B cell (primary cell): Measurements from ENCODE around the gene ALG5. TPM values are rescaled to one million over a fixed set of nuclear protein-coding genes. Genes with fewer than 3 reads are reported as not detected.

Experiments
- ATAC-seq: fragments of 200-7000 bp; cut with Tn5 transposase; one replicate; pipeline ENCODE4 v1.10.0; 2021; ENCODE audit warnings: low read depth, mild to moderate bottlenecking, moderate number of reproducible peaks, moderate library complexity
- CTCF ChIA-PET: fragments of 350-600 bp; sonication (Branson Sonifier 250); formaldehyde crosslinking; loops from one replicate; lab custom pipeline; 2021; ENCODE audit warnings: antibody characterized with exemption, inconsistent platforms; lab: Charles Lee
- POLR2A ChIA-PET: fragments of 350-600 bp; sonication (Branson Sonifier 250); formaldehyde crosslinking; loops from one replicate; lab custom pipeline; 2021; ENCODE audit warnings: antibody characterized with exemption; lab: Charles Lee
- DNase-seq: peaks from one replicate; pipeline ENCODE4 v3.0.0; 2013
- H2AFZ ChIP-seq: 2 replicates; pipeline ENCODE4 v1.6.1; 2012; ENCODE audit warnings: mild to moderate bottlenecking, low read depth, low read length; ENCODE audit not compliant: insufficient read depth, poor library complexity, severe bottlenecking
- H3K27ac ChIP-seq, 2 donors: 1 replicate in 1 of 2; 2 replicates in 1 of 2; pipeline ENCODE4 v1.5.1; 2012 to 2013; ENCODE audit warnings: low read length in 2 of 2, mild to moderate bottlenecking in 2 of 2, moderate library complexity in 1 of 2
- H3K27me3 ChIP-seq, 4 experiments: fragments of 200-600 bp in 1 of 4; sonication (generic) in 1 of 4; replicated peaks in 1 of 4; 1 replicate in 2 of 4; 2 replicates in 2 of 4; pipeline versions ENCODE4 v1.6.1 to v1.7.0; 2013 to 2016; ENCODE audit warnings: low read length in 3 of 4, mild to moderate bottlenecking in 2 of 4, mixed read lengths in 1 of 4, moderate library complexity in 1 of 4; ENCODE audit not compliant: insufficient read depth in 4 of 4, control insufficient read depth in 3 of 4; ENCODE audit errors: control extremely low read depth in 1 of 4
- H3K36me3 ChIP-seq, 2 experiments: replicated peaks in 1 of 2; 1 replicate in 1 of 2; 2 replicates in 1 of 2; pipeline versions ENCODE4 v1.6.1 to v1.7.1; 2013; ENCODE audit warnings: low read length in 1 of 2; ENCODE audit not compliant: insufficient read depth in 2 of 2, control insufficient read depth in 1 of 2; ENCODE audit errors: control extremely low read depth in 1 of 2, extremely low read depth in 1 of 2
- H3K4me1 ChIP-seq, 2 donors: fragments of 200-600 bp in 1 of 2; sonication (generic) in 1 of 2; 1 replicate in 1 of 2; 2 replicates in 1 of 2; pipeline versions ENCODE4 v1.5.1 to v1.6.1; 2013 to 2017; ENCODE audit warnings: low read length in 2 of 2; ENCODE audit not compliant: control insufficient read depth in 2 of 2, insufficient read depth in 2 of 2
- H3K4me2 ChIP-seq: replicated peaks from 2 replicates; pipeline ENCODE3; 2012; ENCODE audit warnings: mild to moderate bottlenecking, low read depth, low read length; ENCODE audit not compliant: poor library complexity, severe bottlenecking
- H3K4me3 ChIP-seq, 5 experiments: fragments of 200-600 bp in 1 of 5; sonication (generic) in 1 of 5; 1 replicate in 3 of 5; 2 replicates in 2 of 5; pipeline versions ENCODE4 v1.5.1 to v1.7.0; 2011 to 2016; ENCODE audit warnings: low read length in 4 of 5, mild to moderate bottlenecking in 4 of 5, low read depth in 2 of 5, control low read depth in 1 of 5, moderate library complexity in 1 of 5; ENCODE audit not compliant: insufficient read depth in 1 of 5; ENCODE audit errors: control extremely low read depth in 1 of 5, extremely low read depth in 1 of 5
- H3K79me2 ChIP-seq: fragments of 200-600 bp; sonication (generic); one replicate; pipeline ENCODE4 v1.6.0; 2016; ENCODE audit warnings: low read length; ENCODE audit not compliant: control insufficient read depth, insufficient read depth
- H3K9ac ChIP-seq: fragments of 200-600 bp; sonication (generic); 2 replicates; pipeline ENCODE4 v1.6.1; 2017; ENCODE audit warnings: mild to moderate bottlenecking, low read length, moderate library complexity
- H3K9me3 ChIP-seq, 3 donors: one replicate each; pipeline versions ENCODE4 v1.6.1 to v1.7.1; 2013; ENCODE audit warnings: low read length in 2 of 3; ENCODE audit not compliant: control insufficient read depth in 2 of 3, insufficient read depth in 1 of 3; ENCODE audit errors: control extremely low read depth in 1 of 3
- H4K20me1 ChIP-seq: 2 replicates; pipeline ENCODE4 v1.6.0; 2012; ENCODE audit warnings: mild to moderate bottlenecking, low read length; ENCODE audit not compliant: insufficient read depth, control insufficient read depth, poor library complexity, severe bottlenecking
- H3K27ac Mint-ChIP-seq: one replicate; pipeline ENCODE4 v1.8.0; 2021; ENCODE audit warnings: mixed read lengths
- H3K27me3 Mint-ChIP-seq: one replicate; pipeline ENCODE4 v1.8.0; 2021; ENCODE audit warnings: mixed read lengths
- H3K4me1 Mint-ChIP-seq: one replicate; pipeline ENCODE4 v1.8.0; 2021; ENCODE audit warnings: mixed read lengths
- H3K4me3 Mint-ChIP-seq: one replicate; pipeline ENCODE4 v1.8.0; 2021; ENCODE audit warnings: mixed read lengths
- H3K9me3 Mint-ChIP-seq: one replicate; pipeline ENCODE4 v1.8.0; 2022; ENCODE audit warnings: mixed read lengths; ENCODE audit not compliant: insufficient read depth
- CTCF ChIP-seq: fragments of 200-600 bp; IDR thresholded peaks from one replicate; pipeline ENCODE4 v1.8.0; 2022; ENCODE audit warnings: antibody characterized with exemption, mild to moderate bottlenecking
- EZH2 ChIP-seq: IDR thresholded peaks from 2 replicates; pipeline ENCODE4 v1.6.1; 2012; ENCODE audit warnings: borderline replicate concordance, low read depth, mild to moderate bottlenecking, moderate library complexity, low read length; ENCODE audit not compliant: insufficient read depth, poor library complexity, severe bottlenecking
- WGBS: methylation state at CpG from one replicate; pipeline ENCODE4 v1.1.5; 2013; ENCODE audit warnings: missing lambda C conversion rate; ENCODE audit not compliant: insufficient coverage; 5-methylcytosine and 5-hydroxymethylcytosine counted together
- intact Hi-C: fragments of 100-400 bp; cut with micrococcal nuclease; formaldehyde crosslinking; loops from one replicate; pipeline ENCODE4 v1.10.0; 2022
- polyA plus RNA-seq: library from polyadenylated mRNA; depleted of rRNA; stranded (reverse); fragments of >200 nt; gene quantifications from 2 replicates; pipeline ENCODE4 v1.2.3, GENCODE V29; 2012
- total RNA-seq, 2 donors: library from RNA; stranded (reverse); fragments of 120-200 nt in 1 of 2; gene quantifications; 1 replicate in 1 of 2; 2 replicates in 1 of 2; pipeline versions ENCODE4 v1.2.3 to v1.2.4, GENCODE V29; 2013 to 2022

The ALG5 gene
- total and polyA plus RNA-seq, 2 donors (not counting 1 experiment from before 2014, with no cell fraction given), result 15.2 to 21.0 TPM

- H4K20me1 ChIP-seq, result no peaks in the 10 kb centered on the region
- no peak overlapping the region for H3K27ac Mint-ChIP-seq
- no peak for DNase-seq
- no peak for ATAC-seq
- no peak overlapping the region for H3K4me3 Mint-ChIP-seq
- H3K27me3 Mint-ChIP-seq, result no peaks in the 10 kb centered on the region
- WGBS, result 93% methylated on average over 4 of the region's 5 CpGs
- H3K27me3 ChIP-seq, result no peaks in the 10 kb centered on the region
- no peak overlapping the region for H2AFZ ChIP-seq
- H3K9ac ChIP-seq, result no peak overlapping the region
- no peaks in the 10 kb centered on the region for H3K9me3 ChIP-seq
- TF ChIP-seq CTCF (no peak), EZH2 (no peak)
- no peaks in the 10 kb centered on the region for H3K79me2 ChIP-seq
- H3K4me3 ChIP-seq, result no peak overlapping the region
- intact Hi-C loops, result no loop called here
- no peak overlapping the region for H3K4me2 ChIP-seq
- ChIA-PET CTCF (no interaction called here), POLR2A (no interaction called here)
- no peaks in the 10 kb centered on the region for H3K4me1 ChIP-seq
- H3K4me1 Mint-ChIP-seq, result no peaks in the 10 kb centered on the region
- H3K9me3 Mint-ChIP-seq, result no peaks in the 10 kb centered on the region
- peaks cover 20 to 72% of the 10 kb centered on the region in 2 experiments for H3K36me3 ChIP-seq
- no peak overlapping the region for H3K27ac ChIP-seq
Measured at GRCh38 chr13:37009692-37010091, 10.6 kb upstream of the ALG5 start.

GRCh38 chr13:37001921-37002250, 2.7 kb upstream of the ALG5 start:
- Histone ChIP-seq H3K4me1 (peaks cover 15 to 16% of the 10 kb centered on the region in 2 donors), H3K4me3 (no peak overlapping the region), H3K36me3 (peaks cover 3 to 27% of the 10 kb centered on the region in 2 experiments), H3K79me2 (peaks cover 23% of the 10 kb centered on the region), H4K20me1 (no peaks in the 10 kb centered on the region), H3K4me2 (peak overlapping the region; percentile 95), H3K9me3 (no peaks in the 10 kb centered on the region), H3K27ac (no peak overlapping the region), H3K27me3 (no peaks in the 10 kb centered on the region), H3K9ac (no peak overlapping the region), H2AFZ (no peak overlapping the region)
- ATAC-seq, result no peak
- POLR2A ChIA-PET, result no interaction called here
- TF ChIP-seq EZH2, result no peak
- no peak for TF ChIP-seq CTCF
- CTCF ChIA-PET, result interaction anchor here (0.6 to 1.2 kb wide), 2 partner anchors 11 to 31 kb away, joined by 4 to 6 read pairs; no protein-coding TSS in a partner anchor
- intact Hi-C loops, result no loop called here
- no CpG with 5 or more reads among the region's 3 CpGs for WGBS
- H3K27me3 Mint-ChIP-seq, result no peaks in the 10 kb centered on the region
- H3K4me1 Mint-ChIP-seq, result peaks cover 32% of the 10 kb centered on the region
- DNase-seq, result no peak
- H3K4me3 Mint-ChIP-seq, result peak overlapping the region; percentile 100
- H3K9me3 Mint-ChIP-seq, result no peaks in the 10 kb centered on the region
- peak overlapping the region; percentile 86 for H3K27ac Mint-ChIP-seq
